ENCODE results near the gene BNC2.

DNA sequence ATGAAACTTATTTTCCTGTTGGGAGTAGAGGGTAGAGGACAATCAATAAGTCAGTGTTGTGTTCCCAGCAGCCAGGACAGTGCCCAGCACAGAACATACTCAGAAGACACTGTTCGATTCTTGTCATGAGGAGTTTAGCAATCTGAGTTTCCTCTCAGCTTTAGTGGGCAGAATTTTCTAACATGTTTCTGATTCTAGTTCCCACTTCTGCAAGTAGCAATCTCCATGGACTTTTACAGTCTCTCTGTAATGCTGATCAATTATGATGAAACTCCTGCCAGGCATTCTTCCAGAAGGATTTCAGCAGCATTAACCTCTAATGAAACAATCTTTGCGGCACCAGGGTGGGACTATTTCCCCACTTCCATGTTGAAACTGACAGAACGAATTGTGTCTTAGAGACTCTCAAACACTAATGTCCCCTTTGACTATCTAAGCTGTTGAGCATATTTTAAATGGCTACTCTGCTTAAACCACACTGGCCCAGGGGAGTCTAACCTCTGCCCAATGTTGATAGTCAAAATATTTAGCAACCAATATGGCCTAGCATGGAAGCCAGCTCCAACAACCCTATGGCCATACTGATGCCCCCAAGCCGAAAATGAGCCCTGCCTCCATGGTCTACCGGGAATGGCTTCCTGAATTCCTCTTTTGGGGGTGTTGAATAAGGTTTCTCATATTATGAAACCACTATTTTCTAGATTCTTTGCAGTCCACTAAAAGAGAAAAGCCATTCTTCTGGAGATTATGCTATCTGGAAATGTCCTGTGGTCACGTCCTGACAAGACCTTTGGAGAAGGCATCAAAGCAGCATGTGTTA lies 484.3 kb downstream of the BNC2 start:
- TF ChIP-seq, protein P1, sequence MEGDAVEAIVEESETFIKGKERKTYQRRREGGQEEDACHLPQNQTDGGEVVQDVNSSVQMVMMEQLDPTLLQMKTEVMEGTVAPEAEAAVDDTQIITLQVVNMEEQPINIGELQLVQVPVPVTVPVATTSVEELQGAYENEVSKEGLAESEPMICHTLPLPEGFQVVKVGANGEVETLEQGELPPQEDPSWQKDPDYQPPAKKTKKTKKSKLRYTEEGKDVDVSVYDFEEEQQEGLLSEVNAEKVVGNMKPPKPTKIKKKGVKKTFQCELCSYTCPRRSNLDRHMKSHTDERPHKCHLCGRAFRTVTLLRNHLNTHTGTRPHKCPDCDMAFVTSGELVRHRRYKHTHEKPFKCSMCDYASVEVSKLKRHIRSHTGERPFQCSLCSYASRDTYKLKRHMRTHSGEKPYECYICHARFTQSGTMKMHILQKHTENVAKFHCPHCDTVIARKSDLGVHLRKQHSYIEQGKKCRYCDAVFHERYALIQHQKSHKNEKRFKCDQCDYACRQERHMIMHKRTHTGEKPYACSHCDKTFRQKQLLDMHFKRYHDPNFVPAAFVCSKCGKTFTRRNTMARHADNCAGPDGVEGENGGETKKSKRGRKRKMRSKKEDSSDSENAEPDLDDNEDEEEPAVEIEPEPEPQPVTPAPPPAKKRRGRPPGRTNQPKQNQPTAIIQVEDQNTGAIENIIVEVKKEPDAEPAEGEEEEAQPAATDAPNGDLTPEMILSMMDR (IDR thresholded peaks at IDR 0.05), result no peak
- TF ChIP-seq POLR2A (IDR thresholded peaks at IDR 0.05), result no peak
- no peak for TF ChIP-seq POLR2AphosphoS5 (IDR thresholded peaks at IDR 0.05)
